Measurements from ENCODE around the gene UPB1.

GRCh38 chr22:24471570-24471969 lies 23.6 kb upstream of the UPB1 start:
- TF ChIP-seq CTCF (IDR thresholded peaks at IDR 0.05; ENCODE audit: poor library complexity) (no peak), EZH2 (IDR thresholded peaks at IDR 0.05; ENCODE audit: borderline replicate concordance) (no peak), EZH2phosphoT487 (IDR thresholded peaks at IDR 0.05; ENCODE audit: low read depth, severe bottlenecking, unreplicated experiment) (no peak)

Data from hepatocyte (in vitro differentiated cells).